Measurements from ENCODE around the gene SERBP1. TPM values are rescaled to one million over a fixed set of nuclear protein-coding genes. Genes with fewer than 3 reads are reported as not detected.

SERBP1 gene
- total RNA-seq, 1 donor from 2014 or later, result 135 TPM

- intact Hi-C loops (cut with DNase I), result no loop called here
- DNase-seq (no peak), ATAC-seq (no peak)
- Histone ChIP-seq H3K4me3 (no peak overlapping the region), H3K9me3 (no peaks in the 10 kb centered on the region), H3K27ac (no peak overlapping the region), H3K4me1 (peaks cover 15% of the 10 kb centered on the region), H3K36me3 (no peaks in the 10 kb centered on the region), H3K27me3 (ENCODE audit: low read depth) (no peaks in the 10 kb centered on the region)
- no peak for TF ChIP-seq CTCF (IDR thresholded peaks at IDR 0.05)
Measured at GRCh38 chr1:67440339-67440738, 10.1 kb upstream of the SERBP1 start.

GRCh38 chr1:67439277-67440029 is 9.3 kb upstream of the SERBP1 start:
- Histone ChIP-seq H3K4me1 (peaks cover 15% of the 10 kb centered on the region), H3K27ac (no peak overlapping the region), H3K27me3 (ENCODE audit: low read depth) (no peaks in the 10 kb centered on the region), H3K9me3 (no peaks in the 10 kb centered on the region), H3K36me3 (no peaks in the 10 kb centered on the region), H3K4me3 (no peak overlapping the region)
- DNase-seq, result no peak
- TF ChIP-seq CTCF (IDR thresholded peaks at IDR 0.05), result no peak
- intact Hi-C loops (cut with DNase I), result no loop called here
- ATAC-seq, result no peak

- no peaks in the 10 kb centered on the region for H3K27me3 ChIP-seq (ENCODE audit: low read depth)
- intact Hi-C loops (cut with DNase I), result no loop called here
- no peak for ATAC-seq
- H3K4me1 ChIP-seq, result peaks cover 15% of the 10 kb centered on the region
- DNase-seq, result no peak
- no peak overlapping the region for H3K4me3 ChIP-seq
- no peaks in the 10 kb centered on the region for H3K9me3 ChIP-seq
- no peak overlapping the region for H3K27ac ChIP-seq
- H3K36me3 ChIP-seq, result no peaks in the 10 kb centered on the region
- no peak for TF ChIP-seq CTCF (IDR thresholded peaks at IDR 0.05)
Measured at GRCh38 chr1:67437961-67438360, 7.8 kb upstream of the SERBP1 start.

- Histone ChIP-seq H3K36me3 (no peaks in the 10 kb centered on the region), H3K4me3 (no peak overlapping the region), H3K27me3 (ENCODE audit: low read depth) (no peaks in the 10 kb centered on the region), H3K27ac (no peak overlapping the region), H3K4me1 (peaks cover 18% of the 10 kb centered on the region), H3K9me3 (no peaks in the 10 kb centered on the region)
- DNase-seq (no peak), ATAC-seq (no peak)
- intact Hi-C loops (cut with DNase I), result no loop called here
- TF ChIP-seq CTCF (IDR thresholded peaks at IDR 0.05), result no peak
Measured at GRCh38 chr1:67436511-67437055, 6.4 kb upstream of the SERBP1 start.

- H3K27me3 ChIP-seq (ENCODE audit: low read depth), result no peaks in the 10 kb centered on the region
- H3K9me3 ChIP-seq, result no peaks in the 10 kb centered on the region
- TF ChIP-seq CTCF (IDR thresholded peaks at IDR 0.05), result no peak
- intact Hi-C loops (cut with DNase I), result no loop called here
- ATAC-seq (no peak), DNase-seq (no peak)
- no peak overlapping the region for H3K27ac ChIP-seq
- H3K4me3 ChIP-seq, result no peak overlapping the region
- no peaks in the 10 kb centered on the region for H3K36me3 ChIP-seq
- H3K4me1 ChIP-seq, result peaks cover 6% of the 10 kb centered on the region
Measured at GRCh38 chr1:67434491-67434890, 4.3 kb upstream of the SERBP1 start.

Data from lower lobe of right lung (tissue), 2 donors.